GM23338 (cell line): ENCODE measurements around the gene RBM22. TPM values are rescaled to one million over a fixed set of nuclear protein-coding genes. Genes with fewer than 3 reads are reported as not detected.

Experiments
- ATAC-seq: fragments of 200-7000 bp; cut with Tn5 transposase; 3 replicates; pipeline ENCODE4 v1.9.1; 2020
- DNase-seq: peaks from one replicate; pipeline ENCODE4 v3.0.0-alpha.2; 2015; ENCODE audit warnings: low spot score
- H2AFZ ChIP-seq: fragments of 200-600 bp; sonication (generic); 2 replicates; pipeline ENCODE4 v1.8.0; 2016; ENCODE audit warnings: antibody characterized with exemption, mild to moderate bottlenecking, moderate library complexity
- H3F3A ChIP-seq: fragments of 200-600 bp; sonication (generic); replicated peaks from 2 replicates; pipeline ENCODE4 v1.8.0; 2017; ENCODE audit warnings: antibody characterized with exemption, mixed run types, low read depth
- H3K27ac ChIP-seq: fragments of 200-600 bp; sonication (generic); 2 replicates; pipeline ENCODE4 v1.6.1; 2016; ENCODE audit warnings: low read depth
- H3K27me3 ChIP-seq: fragments of 200-600 bp; sonication (generic); 2 replicates; pipeline ENCODE4 v1.8.0; 2016; ENCODE audit warnings: mild to moderate bottlenecking, mixed run types, moderate library complexity; ENCODE audit not compliant: insufficient read depth
- H3K36me3 ChIP-seq: fragments of 200-600 bp; sonication (generic); 2 replicates; pipeline ENCODE4 v1.8.0; 2016; ENCODE audit warnings: mild to moderate bottlenecking; ENCODE audit not compliant: insufficient read depth
- H3K4me1 ChIP-seq: fragments of 200-600 bp; sonication (generic); 2 replicates; pipeline ENCODE4 v1.8.0; 2016; ENCODE audit warnings: mild to moderate bottlenecking, moderate library complexity; ENCODE audit not compliant: insufficient read depth
- H3K4me2 ChIP-seq: fragments of 200-600 bp; sonication (generic); 2 replicates; pipeline ENCODE4 v1.7.1; 2017; ENCODE audit warnings: mixed run types
- H3K4me3 ChIP-seq: fragments of 200-600 bp; sonication (generic); 2 replicates; pipeline ENCODE4 v1.6.1; 2016; ENCODE audit warnings: mixed run types
- H3K79me2 ChIP-seq: fragments of 200-600 bp; sonication (generic); replicated peaks from 2 replicates; pipeline ENCODE4 v1.8.0; 2017; ENCODE audit warnings: mild to moderate bottlenecking; ENCODE audit not compliant: insufficient read depth
- H3K9me2 ChIP-seq: fragments of 200-600 bp; sonication (generic); 2 replicates; pipeline ENCODE4 v1.8.0; 2017; ENCODE audit not compliant: insufficient read depth
- H4K20me1 ChIP-seq: fragments of 200-600 bp; sonication (generic); replicated peaks from 2 replicates; pipeline ENCODE4 v1.8.0; 2017; ENCODE audit warnings: mild to moderate bottlenecking; ENCODE audit not compliant: insufficient read depth
- H3K27ac Mint-ChIP-seq: 2 replicates; pipeline ENCODE4 v1.8.0; 2020; ENCODE audit warnings: inconsistent platforms, mild to moderate bottlenecking, moderate library complexity, mixed read lengths
- H3K27me3 Mint-ChIP-seq: 3 replicates; pipeline ENCODE4 v1.8.0; 2022; ENCODE audit warnings: low read depth, mild to moderate bottlenecking, moderate library complexity, mixed read lengths, inconsistent platforms; ENCODE audit not compliant: insufficient read depth, poor library complexity
- H3K36me3 Mint-ChIP-seq: 3 replicates; pipeline ENCODE4 v1.8.0; 2021; ENCODE audit warnings: low read depth, mild to moderate bottlenecking, inconsistent platforms, moderate library complexity, mixed read lengths
- H3K4me1 Mint-ChIP-seq: 3 replicates; pipeline ENCODE4 v1.8.0; 2020; ENCODE audit warnings: mild to moderate bottlenecking, inconsistent platforms, mixed read lengths
- H3K4me3 Mint-ChIP-seq: 3 replicates; pipeline ENCODE4 v1.8.0; 2021; ENCODE audit warnings: moderate library complexity, mild to moderate bottlenecking, inconsistent platforms, mixed read lengths
- H3K9me3 Mint-ChIP-seq: 3 replicates; pipeline ENCODE4 v1.8.0; 2020; ENCODE audit warnings: moderate library complexity, mild to moderate bottlenecking, inconsistent platforms, mixed read lengths
- CREB1 ChIP-seq: fragments of 250-450 bp; sonication (Bioruptor Pico); IDR thresholded peaks from 2 replicates; pipeline ENCODE4 v1.5.0; 2020; ENCODE audit warnings: low read depth, mild to moderate bottlenecking, moderate library complexity
- CTCF ChIP-seq, 2 experiments: fragments of 200-600 bp in 1 of 2; sonication (generic) in 1 of 2; conservative IDR thresholded peaks; 2 replicates each; pipeline versions ENCODE4 v1.5.1 to v1.6.1; 2016 to 2017; ENCODE audit warnings: antibody characterized with exemption in 2 of 2, low read depth in 2 of 2, mild to moderate bottlenecking in 2 of 2, moderate library complexity in 1 of 2
- EZH2 ChIP-seq: fragments of 200-600 bp; sonication (generic); IDR thresholded peaks from one replicate; pipeline ENCODE4 v1.8.0; 2017; ENCODE audit warnings: antibody characterized with exemption, mild to moderate bottlenecking, low read depth; ENCODE audit not compliant: unreplicated experiment
- NANOG ChIP-seq: IDR thresholded peaks from 2 replicates; pipeline ENCODE4 v1.6.1; 2016; ENCODE audit warnings: antibody characterized with exemption, borderline replicate concordance
- POLR2AphosphoS5 ChIP-seq: IDR thresholded peaks from 2 replicates; pipeline ENCODE4 v1.6.1; 2016; ENCODE audit warnings: antibody characterized with exemption, low read depth
- REST ChIP-seq: IDR thresholded peaks from one replicate; pipeline ENCODE4 v1.6.1; 2018; ENCODE audit warnings: antibody characterized with exemption; ENCODE audit not compliant: unreplicated experiment
- STAT1 ChIP-seq: IDR thresholded peaks from one replicate; pipeline ENCODE4 v1.6.1; 2016; ENCODE audit warnings: antibody characterized with exemption; ENCODE audit not compliant: unreplicated experiment
- ZNF114 ChIP-seq: fragments of 250-450 bp; sonication (Bioruptor Pico); IDR thresholded peaks from 2 replicates; pipeline ENCODE4 v1.5.0; 2020; ENCODE audit warnings: mild to moderate bottlenecking, moderate library complexity
- ZNF331 ChIP-seq: fragments of 250-450 bp; sonication (Bioruptor Pico); IDR thresholded peaks from 2 replicates; pipeline ENCODE4 v1.5.0; 2020; ENCODE audit warnings: low read depth, mild to moderate bottlenecking, moderate library complexity
- ZNF462 ChIP-seq: fragments of 250-450 bp; sonication (Bioruptor Pico); IDR thresholded peaks from 2 replicates; pipeline ENCODE4 v1.5.0; 2020; ENCODE audit warnings: mild to moderate bottlenecking, moderate library complexity
- polyA plus RNA-seq: library from polyadenylated mRNA; unstranded; fragments of >200 nt; fragmentation: Nextera tagmentation; extraction: Ambion mirVana; gene quantifications from 2 replicates; pipeline ENCODE4 v1.2.1, GENCODE V29; 2016
- total RNA-seq: library from RNA; depleted of rRNA; stranded (reverse); fragments of >200 nt; shearing (Covaris generic); gene quantifications from 2 replicates; pipeline ENCODE4 v1.2.3, GENCODE V29; 2014

The RBM22 gene
- total and polyA plus RNA-seq, 2 experiments from 2014 or later: 23.4 to 32.3 TPM

- TF ChIP-seq ZNF114 (CRISPR knock-in tag): no peak
- TF ChIP-seq REST: no peak
- TF ChIP-seq EZH2: no peak
- no peak for TF ChIP-seq STAT1
- TF ChIP-seq ZNF331 (CRISPR knock-in tag): no peak
- no peak for TF ChIP-seq NANOG
- TF ChIP-seq CREB1 (CRISPR knock-in tag): no peak
Measured at GRCh38 chr5:150651924-150652671, 48.8 kb downstream of the RBM22 start (continued).

- no peaks in the 10 kb centered on the region for H3K27me3 ChIP-seq
- Mint-ChIP-seq H3K9me3 (no peaks in the 10 kb centered on the region), H3K36me3 (no peaks in the 10 kb centered on the region; the same call in 2 of the 3 replicates), H3K27ac (0 out of 2 replicates have a peak overlapping the region, but pooled peaks have one; percentile 37), H3K27me3 (peaks cover 3% of the 10 kb centered on the region), H3K4me1 (peaks cover 22% of the 10 kb centered on the region), H3K4me3 (no peak overlapping the region; the same call in 2 of the 3 replicates)
- ATAC-seq: no peak
- DNase-seq: no peak
- no peak overlapping the region for H3K4me3 ChIP-seq
- 0 out of 2 replicates have a peak, but pooled peaks cover 5% of the 10 kb centered on the region for H3F3A ChIP-seq
- H4K20me1 ChIP-seq: no peaks in the 10 kb centered on the region
- no peaks in the 10 kb centered on the region for H3K9me2 ChIP-seq
- H3K4me1 ChIP-seq: no peaks in the 10 kb centered on the region
- H3K27ac ChIP-seq: no peak overlapping the region
- H2AFZ ChIP-seq: no peak overlapping the region
- H3K4me2 ChIP-seq: no peak overlapping the region
- H3K79me2 ChIP-seq: no peaks in the 10 kb centered on the region
- TF ChIP-seq POLR2AphosphoS5 (no peak), CTCF (conservative IDR thresholded peaks at IDR 0.05; ENCODE audit: low read depth in 2 of 2) (no peak), ZNF114 (CRISPR knock-in tag) (no peak), ZNF331 (CRISPR knock-in tag) (no peak), ZNF462 (no peak)
- no peaks in the 10 kb centered on the region for H3K36me3 ChIP-seq
Measured at GRCh38 chr5:150651382-150651781, 49.5 kb downstream of the RBM22 start.
